Peyer's patch (tissue), 4 donors: Measurements from ENCODE around the gene IL24. TPM values are rescaled to one million over a fixed set of nuclear protein-coding genes. Genes with fewer than 3 reads are reported as not detected.

ENCODE experiments used
- DNase-seq, 3 donors: peaks; one replicate each; pipeline ENCODE4 v3.0.0-alpha.2; 2017 to 2019
- H3K27ac ChIP-seq, 4 donors: fragments of 200-600 bp; sonication (generic); one replicate each; pipeline ENCODE4 v1.5.1; 2016 to 2019
- H3K27me3 ChIP-seq, 2 donors: fragments of 200-600 bp; sonication (generic); one replicate each; pipeline ENCODE4 v1.5.1; 2019
- H3K36me3 ChIP-seq, 3 donors: fragments of 200-600 bp; sonication (generic); one replicate each; pipeline ENCODE4 v1.5.1; 2016 to 2019
- H3K4me1 ChIP-seq, 4 donors: fragments of 200-600 bp; sonication (generic); one replicate each; pipeline ENCODE4 v1.5.1; 2016 to 2019
- H3K4me3 ChIP-seq, 4 donors: fragments of 200-600 bp; sonication (generic); 1 replicate in 3 of 4; 2 replicates in 1 of 4; pipeline ENCODE4 v1.5.1; 2016 to 2019; ENCODE audit warnings: mild to moderate bottlenecking in 1 of 4
- H3K9me3 ChIP-seq, 4 donors: fragments of 200-600 bp; sonication (generic); one replicate each; pipeline ENCODE4 v1.5.1; 2016 to 2019; ENCODE audit warnings: mild to moderate bottlenecking in 1 of 4
- POLR2A ChIP-seq, 2 donors: fragments of 450-650 bp; IDR thresholded peaks; one replicate each; pipeline ENCODE4 v1.5.1; 2017; ENCODE audit warnings: antibody characterized with exemption in 2 of 2, mild to moderate bottlenecking in 2 of 2, moderate library complexity in 2 of 2
- total RNA-seq, 4 donors: library from RNA; depleted of rRNA; stranded (reverse); fragments of >200 nt; gene quantifications; one replicate each; pipeline ENCODE4 v1.1.0, GENCODE V29; 2016
- TF ChIP-seq, protein P1 (sequence below), 6 experiments: fragments of 450-650 bp in 4 of 6; fragments of 200-600 bp in 2 of 6; sonication (generic) in 1 of 6; IDR thresholded peaks; one replicate each; pipeline ENCODE4 v1.5.1; 2017 to 2019; ENCODE audit warnings: antibody characterized with exemption in 6 of 6, mild to moderate bottlenecking in 3 of 6, moderate library complexity in 1 of 6

IL24 gene
- total RNA-seq, 4 donors from 2014 or later, result not detected

DNA sequence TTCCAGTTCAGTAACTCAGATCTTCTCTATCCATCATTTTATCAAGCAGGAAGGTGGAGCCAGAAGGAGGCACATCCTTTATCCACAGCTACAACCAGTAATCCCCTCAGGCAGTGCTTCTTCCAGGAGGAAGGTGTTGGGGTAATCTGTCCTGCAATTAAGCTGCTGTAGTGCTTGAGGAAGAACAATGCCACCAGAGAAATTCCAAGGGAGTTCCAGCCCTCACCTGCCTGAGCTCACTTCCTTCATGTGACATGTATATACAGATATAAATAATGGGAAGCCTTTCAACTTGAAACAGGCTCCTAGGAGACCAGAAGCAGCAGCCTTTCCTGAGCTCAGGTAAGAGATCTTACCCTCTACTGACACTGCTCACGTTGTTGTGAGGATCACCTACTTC, 34.0 kb upstream of the IL24 start:
- no peak overlapping the region for H3K4me3 ChIP-seq
- no peaks in the 10 kb centered on the region for H3K36me3 ChIP-seq
- TF ChIP-seq, protein P1, sequence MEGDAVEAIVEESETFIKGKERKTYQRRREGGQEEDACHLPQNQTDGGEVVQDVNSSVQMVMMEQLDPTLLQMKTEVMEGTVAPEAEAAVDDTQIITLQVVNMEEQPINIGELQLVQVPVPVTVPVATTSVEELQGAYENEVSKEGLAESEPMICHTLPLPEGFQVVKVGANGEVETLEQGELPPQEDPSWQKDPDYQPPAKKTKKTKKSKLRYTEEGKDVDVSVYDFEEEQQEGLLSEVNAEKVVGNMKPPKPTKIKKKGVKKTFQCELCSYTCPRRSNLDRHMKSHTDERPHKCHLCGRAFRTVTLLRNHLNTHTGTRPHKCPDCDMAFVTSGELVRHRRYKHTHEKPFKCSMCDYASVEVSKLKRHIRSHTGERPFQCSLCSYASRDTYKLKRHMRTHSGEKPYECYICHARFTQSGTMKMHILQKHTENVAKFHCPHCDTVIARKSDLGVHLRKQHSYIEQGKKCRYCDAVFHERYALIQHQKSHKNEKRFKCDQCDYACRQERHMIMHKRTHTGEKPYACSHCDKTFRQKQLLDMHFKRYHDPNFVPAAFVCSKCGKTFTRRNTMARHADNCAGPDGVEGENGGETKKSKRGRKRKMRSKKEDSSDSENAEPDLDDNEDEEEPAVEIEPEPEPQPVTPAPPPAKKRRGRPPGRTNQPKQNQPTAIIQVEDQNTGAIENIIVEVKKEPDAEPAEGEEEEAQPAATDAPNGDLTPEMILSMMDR (IDR thresholded peaks at IDR 0.05), result no peak
- TF ChIP-seq POLR2A (IDR thresholded peaks at IDR 0.05), result no peak
- H3K4me1 ChIP-seq, result no peaks in the 10 kb centered on the region
- no peaks in the 10 kb centered on the region for H3K27me3 ChIP-seq
- no peaks in the 10 kb centered on the region for H3K9me3 ChIP-seq
- DNase-seq, result no peak
- no peak overlapping the region for H3K27ac ChIP-seq

DNA sequence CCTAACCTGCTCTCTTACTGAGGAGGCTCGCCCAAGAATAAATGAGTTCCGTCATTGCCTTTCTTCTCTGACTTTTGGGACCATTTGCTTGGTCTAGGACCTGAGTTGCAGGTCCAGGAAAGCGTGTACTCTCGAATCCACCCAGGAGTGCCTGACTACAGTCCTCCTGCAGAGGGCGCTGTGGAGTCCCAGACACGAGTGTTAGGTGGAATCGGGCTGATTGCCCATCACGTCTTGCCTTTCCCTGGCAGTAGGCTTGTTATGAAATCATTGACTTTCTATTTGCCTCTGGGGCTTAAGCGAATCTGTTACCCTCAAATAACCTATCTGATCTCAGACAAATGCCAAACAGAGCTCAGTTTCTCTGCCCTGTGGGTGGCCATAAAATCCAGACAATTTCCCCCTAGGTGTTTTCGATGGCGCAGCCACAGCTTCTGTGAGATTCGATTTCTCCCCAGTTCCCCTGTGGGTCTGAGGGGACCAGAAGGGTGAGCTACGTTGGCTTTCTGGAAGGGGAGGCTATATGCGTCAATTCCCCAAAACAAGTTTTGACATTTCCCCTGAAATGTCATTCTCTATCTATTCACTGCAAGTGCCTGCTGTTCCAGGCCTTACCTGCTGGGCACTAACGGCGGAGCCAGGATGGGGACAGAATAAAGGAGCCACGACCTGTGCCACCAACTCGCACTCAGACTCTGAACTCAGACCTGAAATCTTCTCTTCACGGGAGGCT, 32.1 kb upstream of the IL24 start, which contains the start of gene IL20:
IL20 (plus strand) TSS at position 685 of the 733 bp plus-strand sequence. CDS start 230 bp downstream, outside the sequence.
- DNase-seq, result peak; percentile 79 to 94 (median 80)
- no peak for TF ChIP-seq POLR2A (IDR thresholded peaks at IDR 0.05)
- TF ChIP-seq, protein P1 (IDR thresholded peaks at IDR 0.05), result peak; percentile 58 to 89 (median 72)
- no peak within 1 kb of the TSS for H3K27ac ChIP-seq
- no peaks in the 10 kb centered on the region for H3K4me1 ChIP-seq
- H3K36me3 ChIP-seq, result no peaks in the 10 kb centered on the region
- no peaks in the 10 kb centered on the region for H3K9me3 ChIP-seq
- H3K27me3 ChIP-seq, result no peaks in the 10 kb centered on the region
- H3K4me3 ChIP-seq, result no peak within 1 kb of the TSS

DNA sequence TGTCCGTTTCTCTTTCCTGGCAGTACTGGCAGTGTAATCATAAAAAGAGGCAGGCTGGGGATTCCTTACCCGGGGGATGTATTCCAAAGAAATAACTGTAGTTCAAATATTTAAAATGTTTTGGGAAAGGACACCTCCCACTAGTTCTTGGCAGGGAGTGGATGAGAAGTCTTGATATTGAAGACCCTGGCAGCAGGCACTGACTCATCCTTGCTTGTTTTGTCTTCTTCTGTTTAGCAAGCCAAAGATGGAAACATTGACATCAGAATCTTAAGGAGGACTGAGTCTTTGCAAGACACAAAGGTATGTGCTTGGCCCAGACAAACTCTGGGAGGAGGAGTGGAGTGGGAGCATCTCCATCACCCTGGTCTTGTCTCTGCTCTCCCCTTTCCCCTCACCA, 31.2 kb upstream of the IL24 start:
- DNase-seq, result no peak
- H3K27me3 ChIP-seq, result no peaks in the 10 kb centered on the region
- H3K27ac ChIP-seq, result no peak overlapping the region
- no peak overlapping the region for H3K4me3 ChIP-seq
- no peaks in the 10 kb centered on the region for H3K9me3 ChIP-seq
- no peaks in the 10 kb centered on the region for H3K4me1 ChIP-seq
- no peaks in the 10 kb centered on the region for H3K36me3 ChIP-seq
- TF ChIP-seq, protein P1 (IDR thresholded peaks at IDR 0.05), result no peak
- TF ChIP-seq POLR2A (IDR thresholded peaks at IDR 0.05), result no peak

DNA sequence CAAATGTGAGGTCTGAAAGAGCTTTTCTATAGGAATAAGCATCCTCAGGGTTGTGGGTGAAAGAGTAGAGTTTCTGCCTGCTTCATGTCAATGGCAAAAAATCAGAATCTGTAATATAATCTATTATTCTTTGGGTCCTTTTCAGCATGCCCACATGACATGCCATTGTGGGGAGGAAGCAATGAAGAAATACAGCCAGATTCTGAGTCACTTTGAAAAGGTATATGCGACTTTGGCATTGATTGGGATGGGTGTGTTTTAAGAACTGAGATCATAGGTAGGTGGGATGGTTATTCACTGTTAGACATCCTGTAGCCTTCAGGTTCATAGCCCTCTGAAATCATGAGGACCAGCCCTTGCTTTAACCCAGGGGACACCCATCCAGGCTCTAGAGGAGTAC, 30.0 kb upstream of the IL24 start:
- Histone ChIP-seq H3K4me1 (no peaks in the 10 kb centered on the region), H3K9me3 (no peaks in the 10 kb centered on the region), H3K27me3 (no peaks in the 10 kb centered on the region), H3K27ac (no peak overlapping the region), H3K4me3 (no peak overlapping the region), H3K36me3 (no peaks in the 10 kb centered on the region)
- TF ChIP-seq, protein P1 (IDR thresholded peaks at IDR 0.05), result no peak
- no peak for TF ChIP-seq POLR2A (IDR thresholded peaks at IDR 0.05)
- no peak for DNase-seq

DNA sequence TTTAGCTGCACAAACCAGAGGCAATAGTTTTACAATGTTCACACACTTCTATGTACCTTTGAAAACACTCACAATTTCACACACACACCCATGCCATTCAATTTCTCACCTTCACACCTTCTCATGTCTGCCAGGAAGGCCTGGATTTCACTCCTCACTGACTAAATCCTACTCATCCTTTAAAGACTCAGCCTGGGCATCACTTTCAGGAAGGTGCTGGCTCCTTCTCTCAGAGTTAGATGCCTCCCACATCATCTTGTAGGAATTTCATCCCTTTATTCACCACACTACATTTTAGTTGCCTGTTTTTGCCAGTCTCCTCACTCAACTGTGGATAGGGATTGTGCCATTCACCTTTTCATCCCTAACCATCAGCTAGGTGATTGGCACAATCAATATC, 29.5 kb upstream of the IL24 start:
- H3K4me1 ChIP-seq, result no peaks in the 10 kb centered on the region
- H3K27me3 ChIP-seq, result no peaks in the 10 kb centered on the region
- no peak overlapping the region for H3K27ac ChIP-seq
- DNase-seq, result no peak
- no peaks in the 10 kb centered on the region for H3K36me3 ChIP-seq
- no peak overlapping the region for H3K4me3 ChIP-seq
- TF ChIP-seq POLR2A (IDR thresholded peaks at IDR 0.05), result no peak
- TF ChIP-seq, protein P1 (IDR thresholded peaks at IDR 0.05), result no peak
- no peaks in the 10 kb centered on the region for H3K9me3 ChIP-seq
